D721Med (cell line): ENCODE measurements around the gene POU3F3.
A peak's percentile ranks its signal among the peaks of the same experiment; 100 is the strongest.

Experiments
- DNase-seq: peaks from one replicate; pipeline ENCODE4 v3.0.0; 2011; ENCODE audit warnings: low spot score; ENCODE audit not compliant: insufficient read length
- FAIRE-seq: peaks from 2 replicates; lab custom pipeline; 2011; peaks lifted over from hg19 to GRCh38; lab: Jason Lieb, UNC
- CTCF ChIP-seq: IDR thresholded peaks from 2 replicates; pipeline ENCODE4 v1.5.1; 2012; ENCODE audit warnings: mild to moderate bottlenecking, control low read depth; ENCODE audit not compliant: insufficient read depth; ENCODE audit errors: missing control alignments

The POU3F3 gene

GRCh38 chr2:104847586-104848160 lies 6.2 kb upstream of the POU3F3 start:
- TF ChIP-seq CTCF: no peak
- no peak for DNase-seq
- no peak for FAIRE-seq

GRCh38 chr2:104848526-104848925 lies 5.4 kb upstream of the POU3F3 start:
- no peak for FAIRE-seq
- no peak for TF ChIP-seq CTCF
- no peak for DNase-seq

- FAIRE-seq: no peak
- DNase-seq: no peak
- no peak for TF ChIP-seq CTCF
These were observed 4.8 kb upstream of the POU3F3 start for GRCh38 chr2:104849101-104849500.

- FAIRE-seq (no peak), DNase-seq (no peak)
- peak; percentile 85 for TF ChIP-seq CTCF
These were observed 4.2 kb upstream of the POU3F3 start for GRCh38 chr2:104849618-104850141.

GRCh38 chr2:104850361-104851290 lies 3.3 kb upstream of the POU3F3 start:
- DNase-seq: no peak
- no peak for TF ChIP-seq CTCF
- FAIRE-seq: no peak

- FAIRE-seq (no peak), DNase-seq (no peak)
- TF ChIP-seq CTCF: no peak
These were observed 2.4 kb upstream of the POU3F3 start for GRCh38 chr2:104851291-104852089.
